Measurements from ENCODE around the gene VAV1. TPM values are rescaled to one million over a fixed set of nuclear protein-coding genes. Genes with fewer than 3 reads are reported as not detected.

Gene VAV1
- total and polyA plus RNA-seq, 10 of the 15 experiments (the other 5 are each of a cell fraction or from before 2014, with no cell fraction given), result 1.6 to 76.8 (median 40.7) TPM

DNA sequence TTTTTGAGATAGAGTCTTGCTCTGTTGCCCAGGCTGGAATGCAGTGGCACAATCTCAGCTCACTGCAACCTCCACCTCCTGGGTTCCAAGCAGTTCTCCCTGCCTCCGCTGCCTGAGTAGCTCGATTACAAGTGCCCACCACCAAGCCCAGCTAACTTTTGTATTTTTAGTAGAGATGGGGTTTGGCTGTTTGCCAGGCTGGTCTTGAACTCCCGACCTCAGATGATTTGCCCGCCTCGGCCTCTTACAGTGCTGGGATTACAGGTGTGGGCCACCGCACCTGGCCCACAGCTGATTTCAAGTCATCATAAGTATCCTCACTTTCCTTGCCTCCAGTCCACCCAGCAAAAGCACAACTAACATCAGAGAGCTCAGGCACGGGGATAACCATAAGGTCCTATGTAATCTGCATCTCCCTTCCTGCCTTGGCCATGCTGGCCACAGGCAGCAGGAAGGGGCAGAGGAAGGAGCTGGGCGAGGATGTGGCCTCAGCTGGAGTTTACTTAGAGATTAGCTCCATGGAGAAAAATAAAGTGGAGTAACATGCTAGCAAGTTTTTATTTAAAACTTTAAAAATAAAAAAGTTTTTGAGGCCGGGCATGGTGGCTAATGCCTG lies 91.9 kb downstream of the VAV1 start:
- FAIRE-seq, result no peak
- no peaks in the 10 kb centered on the region for H3K9me3 ChIP-seq (replicated peaks; ENCODE audit: control insufficient read depth, insufficient read depth, low read length)
- no peak overlapping the region for H3K4me3 ChIP-seq
- no peak overlapping the region for H3K27ac ChIP-seq (ENCODE audit: control insufficient read depth, insufficient read depth)
- ChIA-PET CTCF (interaction anchor here (0.6 to 7.3 kb wide), 35 partner anchors 11 to 738 kb away, joined by 3 to 104 read pairs (median 5); partner anchors contain the start of genes GPR108, KHSRP, SH2D3A and TNFSF14), RAD21 (ENCODE audit: unreplicated experiment) (interaction anchor here (0.9 to 4.9 kb wide), 23 partner anchors 11 to 738 kb away, joined by 3 to 76 read pairs (median 8); partner anchors contain the start of genes ALKBH7, GPR108, TRIP10 and VAV1), POLR2A (interaction anchor here (0.6 to 2.8 kb wide), 6 partner anchors 92 to 347 kb away, joined by 3 to 25 read pairs (median 4); partner anchors contain the start of genes GPR108 and VAV1), SMC1A (ENCODE audit: uncharacterized antibody, unreplicated experiment) (interaction anchor here (0.6 to 4.3 kb wide), 22 partner anchors 7 to 738 kb away, joined by 3 to 55 read pairs (median 4); partner anchors contain the start of genes GPR108, TRIP10 and VAV1)
- H4K20me1 ChIP-seq (ENCODE audit: control insufficient read depth, insufficient read depth), result no peaks in the 10 kb centered on the region
- no peaks in the 10 kb centered on the region for H3K79me2 ChIP-seq (ENCODE audit: control insufficient read depth, insufficient read depth, low read length)
- no peak overlapping the region for H2AFZ ChIP-seq (ENCODE audit: control insufficient read depth, low read depth, low read length)
- intact Hi-C loops (cut with micrococcal nuclease; ENCODE audit: unreplicated experiment) (loop anchor here (5.0 kb wide), 2 partner anchors 112 to 272 kb away; partner anchors contain the start of gene CD70), in situ Hi-C loops (cut with MboI) (loop anchor here (5.0 kb wide), 3 partner anchors 127 to 347 kb away; partner anchors contain the start of genes GPR108 and TRIP10)
- no TSS peak for BruUV-seq (replicated peaks)
- no peak for DNase-seq (ENCODE audit: low read depth, low spot score)
- peaks cover 11% of the 10 kb centered on the region for H3K4me1 ChIP-seq (ENCODE audit: control insufficient read depth, insufficient read depth, low read length)
- WGBS (ENCODE audit: insufficient coverage, insufficient replicate concordance, low lambda C conversion rate, missing lambda C conversion rate), result 43% methylated on average over 9 of the region's 9 CpGs
- no peaks in the 10 kb centered on the region for H3K36me3 ChIP-seq (ENCODE audit: control insufficient read depth in 2 of 2, insufficient read depth in 2 of 2, low read length in 1 of 2)
- no peaks in the 10 kb centered on the region for H3K27me3 ChIP-seq (replicated peaks in 1 of 2; ENCODE audit: control insufficient read depth in 2 of 2, insufficient read depth in 2 of 2, low read length in 1 of 2)
- TF ChIP-seq NR2F1 (conservative IDR thresholded peaks at IDR 0.05) (no peak), PAX5 (IDR thresholded peaks at IDR 0.05; ENCODE audit: borderline replicate concordance, low read depth, low read length) (no peak), EED (IDR thresholded peaks at IDR 0.05; ENCODE audit: low read depth) (no peak), RUNX3 (IDR thresholded peaks at IDR 0.05; ENCODE audit: low read length) (no peak), DPF2 (IDR thresholded peaks at IDR 0.05) (no peak), SP1 (IDR thresholded peaks at IDR 0.05; ENCODE audit: low read depth, low read length) (no peak), SMAD1 (IDR thresholded peaks at IDR 0.05; ENCODE audit: low read depth, partially characterized antibody) (no peak), CHD4 (IDR thresholded peaks at IDR 0.05) (no peak), HDGF (IDR thresholded peaks at IDR 0.05) (no peak)
- no peak overlapping the region for H3K9ac ChIP-seq (ENCODE audit: control insufficient read depth, insufficient read depth, low read length)
- H3K4me2 ChIP-seq (ENCODE audit: control insufficient read depth, insufficient read depth), result no peak overlapping the region
- no peak for ATAC-seq

Measured in GM12878 (cell line).